KMS-11 (cell line): Measurements from ENCODE around the gene AJAP1.

Experiments used
- H2AFZ ChIP-seq: fragments of 200-600 bp; sonication (generic); 2 replicates; pipeline ENCODE4 v1.6.1; 2016; ENCODE audit warnings: antibody characterized with exemption, mixed run types, low read depth
- H3K27ac ChIP-seq: fragments of 200-600 bp; sonication (generic); 2 replicates; pipeline ENCODE4 v1.6.1; 2016; ENCODE audit warnings: mild to moderate bottlenecking, mixed run types
- H3K27me3 ChIP-seq: fragments of 200-600 bp; sonication (generic); 2 replicates; pipeline ENCODE4 v1.6.1; 2017; ENCODE audit warnings: mild to moderate bottlenecking, low read depth, mixed run types, moderate library complexity; ENCODE audit not compliant: insufficient read depth
- H3K36me3 ChIP-seq: fragments of 200-600 bp; sonication (generic); 2 replicates; pipeline ENCODE4 v1.6.1; 2017; ENCODE audit warnings: mild to moderate bottlenecking, mixed run types; ENCODE audit not compliant: insufficient read depth
- H3K4me1 ChIP-seq: fragments of 200-600 bp; sonication (generic); 2 replicates; pipeline ENCODE4 v1.6.1; 2016; ENCODE audit warnings: mild to moderate bottlenecking, low read depth, mixed run types; ENCODE audit not compliant: poor library complexity, severe bottlenecking
- H3K4me2 ChIP-seq: fragments of 200-600 bp; sonication (generic); 2 replicates; pipeline ENCODE4 v1.7.0; 2016; ENCODE audit warnings: mild to moderate bottlenecking, mixed run types
- H3K4me3 ChIP-seq: fragments of 200-600 bp; sonication (generic); IDR thresholded peaks from 2 replicates; pipeline ENCODE4 v1.6.1; 2017; ENCODE audit warnings: low read depth, low read length, mixed read lengths; ENCODE audit not compliant: insufficient read depth
- H3K79me2 ChIP-seq: fragments of 200-600 bp; sonication (generic); 2 replicates; pipeline ENCODE4 v1.6.1; 2016; ENCODE audit warnings: low read depth, mixed run types; ENCODE audit not compliant: insufficient read depth
- H3K9ac ChIP-seq: fragments of 200-600 bp; sonication (generic); 2 replicates; pipeline ENCODE4 v1.6.1; 2016; ENCODE audit warnings: mild to moderate bottlenecking, mixed run types
- H4K20me1 ChIP-seq: fragments of 200-600 bp; sonication (generic); 2 replicates; pipeline ENCODE4 v1.6.1; 2016; ENCODE audit warnings: mild to moderate bottlenecking, mixed run types; ENCODE audit not compliant: insufficient read depth
- TF ChIP-seq, protein P1 (sequence below): fragments of 200-600 bp; sonication (generic); conservative IDR thresholded peaks from 2 replicates; pipeline ENCODE4 v1.6.1; 2017; ENCODE audit warnings: low read depth, mild to moderate bottlenecking, antibody characterized with exemption, low read length, moderate library complexity, mixed read lengths

The AJAP1 gene

DNA sequence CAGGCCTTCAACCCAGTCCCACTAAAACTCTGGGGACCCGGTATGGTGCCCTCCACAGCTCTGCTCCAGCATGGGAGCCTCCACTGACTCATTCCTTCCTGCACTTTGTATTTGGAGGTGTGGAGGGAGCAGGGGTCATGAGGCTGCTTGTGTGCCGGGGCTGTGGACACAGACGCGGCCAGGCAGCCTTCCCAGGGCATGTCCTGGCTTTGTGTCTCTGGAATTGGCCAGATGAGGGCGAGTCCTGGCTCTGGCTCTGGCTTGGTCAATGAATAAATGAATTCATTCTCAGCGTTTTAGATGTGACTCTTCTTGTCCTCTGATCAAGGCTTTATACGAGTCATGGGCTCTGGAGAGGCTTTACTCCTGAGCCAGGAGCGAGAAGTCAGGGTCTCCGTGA lies 19.1 kb downstream of the AJAP1 start:
- TF ChIP-seq, protein P1, sequence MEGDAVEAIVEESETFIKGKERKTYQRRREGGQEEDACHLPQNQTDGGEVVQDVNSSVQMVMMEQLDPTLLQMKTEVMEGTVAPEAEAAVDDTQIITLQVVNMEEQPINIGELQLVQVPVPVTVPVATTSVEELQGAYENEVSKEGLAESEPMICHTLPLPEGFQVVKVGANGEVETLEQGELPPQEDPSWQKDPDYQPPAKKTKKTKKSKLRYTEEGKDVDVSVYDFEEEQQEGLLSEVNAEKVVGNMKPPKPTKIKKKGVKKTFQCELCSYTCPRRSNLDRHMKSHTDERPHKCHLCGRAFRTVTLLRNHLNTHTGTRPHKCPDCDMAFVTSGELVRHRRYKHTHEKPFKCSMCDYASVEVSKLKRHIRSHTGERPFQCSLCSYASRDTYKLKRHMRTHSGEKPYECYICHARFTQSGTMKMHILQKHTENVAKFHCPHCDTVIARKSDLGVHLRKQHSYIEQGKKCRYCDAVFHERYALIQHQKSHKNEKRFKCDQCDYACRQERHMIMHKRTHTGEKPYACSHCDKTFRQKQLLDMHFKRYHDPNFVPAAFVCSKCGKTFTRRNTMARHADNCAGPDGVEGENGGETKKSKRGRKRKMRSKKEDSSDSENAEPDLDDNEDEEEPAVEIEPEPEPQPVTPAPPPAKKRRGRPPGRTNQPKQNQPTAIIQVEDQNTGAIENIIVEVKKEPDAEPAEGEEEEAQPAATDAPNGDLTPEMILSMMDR, result no peak
- H2AFZ ChIP-seq, result no peak overlapping the region
- no peaks in the 10 kb centered on the region for H3K36me3 ChIP-seq
- H3K27me3 ChIP-seq, result no peaks in the 10 kb centered on the region; the same call in 1 of the 2 replicates
- no peaks in the 10 kb centered on the region for H3K79me2 ChIP-seq
- no peaks in the 10 kb centered on the region for H4K20me1 ChIP-seq
- no peak overlapping the region for H3K9ac ChIP-seq
- H3K27ac ChIP-seq, result no peak overlapping the region
- H3K4me3 ChIP-seq, result no peak overlapping the region
- H3K4me2 ChIP-seq, result no peak overlapping the region
- no peaks in the 10 kb centered on the region for H3K4me1 ChIP-seq

DNA sequence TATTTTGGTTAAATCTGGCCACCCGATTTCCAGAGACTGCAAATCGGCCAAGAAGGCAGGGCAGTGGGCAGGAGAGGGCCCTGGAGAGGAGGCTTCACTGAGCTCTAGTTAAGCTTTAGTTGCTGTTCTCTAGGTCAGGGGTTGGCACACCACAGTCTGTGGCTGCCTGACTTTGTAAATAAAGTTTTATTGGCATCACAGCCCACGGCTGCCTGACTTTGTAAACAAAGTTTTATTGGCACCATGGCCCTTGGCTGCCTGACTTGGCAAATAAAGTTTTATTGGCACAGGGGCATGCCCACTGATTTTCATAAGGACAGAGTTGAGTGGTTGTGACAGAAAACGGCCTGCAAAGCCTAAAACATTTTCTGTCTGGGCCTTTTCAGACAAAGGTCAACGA lies 19.7 kb downstream of the AJAP1 start:
- H3K4me2 ChIP-seq, result no peak overlapping the region
- no peaks in the 10 kb centered on the region for H4K20me1 ChIP-seq
- H2AFZ ChIP-seq, result no peak overlapping the region
- no peaks in the 10 kb centered on the region for H3K79me2 ChIP-seq
- TF ChIP-seq, protein P1, result no peak
- H3K27me3 ChIP-seq, result no peaks in the 10 kb centered on the region; the same call in 1 of the 2 replicates
- no peak overlapping the region for H3K9ac ChIP-seq
- no peaks in the 10 kb centered on the region for H3K4me1 ChIP-seq
- no peak overlapping the region for H3K27ac ChIP-seq
- no peaks in the 10 kb centered on the region for H3K36me3 ChIP-seq
- H3K4me3 ChIP-seq, result no peak overlapping the region

DNA sequence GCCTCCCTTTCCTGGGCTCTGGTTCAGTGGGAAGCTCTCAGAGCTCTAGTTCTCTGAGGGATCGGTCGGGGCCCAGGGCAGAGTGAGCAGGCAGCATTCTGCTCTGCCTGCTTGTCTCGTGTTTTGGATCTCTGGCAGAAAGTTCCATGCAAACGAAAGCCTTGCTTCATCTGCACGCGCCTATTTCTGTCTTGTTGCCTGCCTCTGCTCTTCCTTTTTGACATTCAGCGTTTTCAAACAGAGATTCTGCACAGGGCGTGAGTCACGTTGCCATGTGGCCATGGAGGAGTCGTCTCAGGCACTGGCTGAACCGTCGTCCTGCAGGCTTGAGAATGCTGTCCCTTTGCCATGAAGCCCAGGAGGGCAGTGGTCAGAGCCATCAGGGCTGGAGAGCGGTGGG lies 20.3 kb downstream of the AJAP1 start:
- Histone ChIP-seq H3K27me3 (no peaks in the 10 kb centered on the region; the same call in 1 of the 2 replicates), H2AFZ (no peak overlapping the region), H3K4me3 (no peak overlapping the region), H3K4me1 (no peaks in the 10 kb centered on the region), H3K9ac (no peak overlapping the region), H3K36me3 (no peaks in the 10 kb centered on the region), H3K27ac (no peak overlapping the region), H3K79me2 (no peaks in the 10 kb centered on the region), H3K4me2 (no peak overlapping the region), H4K20me1 (no peaks in the 10 kb centered on the region)
- TF ChIP-seq, protein P1, result no peak

DNA sequence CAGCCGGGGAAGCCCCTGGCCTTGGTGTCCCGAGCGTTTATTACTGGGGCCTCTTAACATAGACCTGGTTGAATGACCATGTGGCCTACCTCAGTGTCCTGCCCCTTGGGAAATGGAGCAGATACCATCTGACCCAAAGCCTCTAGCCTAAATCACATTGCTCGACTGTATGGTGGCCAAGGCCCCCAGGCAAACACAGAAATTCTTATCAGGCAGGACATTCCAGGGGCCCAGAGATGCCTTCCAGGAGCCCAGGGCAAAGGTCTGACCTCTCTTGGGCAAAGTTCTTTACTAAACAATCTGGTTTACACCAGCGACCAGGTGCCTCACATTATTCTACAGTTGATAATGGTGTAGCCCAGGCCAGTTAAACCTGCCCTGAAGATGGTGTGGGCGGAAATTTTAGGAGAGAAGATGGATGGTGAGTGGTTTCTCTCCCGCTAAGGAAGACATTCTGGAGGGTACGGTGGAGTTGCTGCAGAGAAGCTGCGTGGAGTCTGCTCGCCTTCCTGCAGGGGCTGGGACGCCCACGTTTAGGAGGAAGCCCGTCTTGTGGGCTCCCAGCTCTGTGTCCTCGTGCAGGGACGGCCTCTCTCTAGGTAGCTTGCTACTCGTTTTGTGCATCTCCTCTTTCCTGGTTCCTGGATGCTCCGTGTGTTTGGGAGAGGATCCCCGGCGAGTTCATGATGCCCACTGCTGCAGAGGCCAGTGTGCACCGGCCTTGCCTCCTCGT lies 21.2 kb downstream of the AJAP1 start:
- Histone ChIP-seq H4K20me1 (no peaks in the 10 kb centered on the region), H3K9ac (no peak overlapping the region), H3K4me3 (no peak overlapping the region), H3K36me3 (no peaks in the 10 kb centered on the region), H3K27ac (no peak overlapping the region), H3K4me2 (no peak overlapping the region), H3K4me1 (no peaks in the 10 kb centered on the region), H2AFZ (no peak overlapping the region), H3K79me2 (no peaks in the 10 kb centered on the region), H3K27me3 (no peaks in the 10 kb centered on the region; the same call in 1 of the 2 replicates)
- TF ChIP-seq, protein P1, result no peak
